LNCAP (cell line): ENCODE data around the gene SCYL1.

Experiments used
- CTCF ChIP-seq: fragments of 450-650 bp; IDR thresholded peaks from 2 replicates; pipeline ENCODE4 v1.5.1; 2017; ENCODE audit warnings: mild to moderate bottlenecking

The SCYL1 gene

GRCh38 chr11:65576232-65576866 lies 51.5 kb downstream of the SCYL1 start:
- no peak for TF ChIP-seq CTCF

GRCh38 chr11:65576867-65577755 lies 52.2 kb downstream of the SCYL1 start:
- no peak for TF ChIP-seq CTCF

GRCh38 chr11:65577756-65578109 lies 52.9 kb downstream of the SCYL1 start:
- no peak for TF ChIP-seq CTCF

- TF ChIP-seq CTCF = no peak
Measured at GRCh38 chr11:65578134-65578533, 53.3 kb downstream of the SCYL1 start.

GRCh38 chr11:65578667-65579066 lies 53.8 kb downstream of the SCYL1 start:
- TF ChIP-seq CTCF = no peak

- TF ChIP-seq CTCF = no peak
Measured at GRCh38 chr11:65579291-65579690, 54.4 kb downstream of the SCYL1 start.

- no peak for TF ChIP-seq CTCF
Measured at GRCh38 chr11:65580031-65580692, 55.3 kb downstream of the SCYL1 start.
